Suprapubic skin (tissue), 4 donors: ENCODE results near the gene CNOT3. TPM values are rescaled to one million over a fixed set of nuclear protein-coding genes. Genes with fewer than 3 reads are reported as not detected.
"Not testable (repeated sequence)": the region's sequence is repeated elsewhere in the genome, so short reads cannot be mapped to it uniquely, and the experiment has no call there.

Source experiments
- DNase-seq, 2 donors: peaks; one replicate each; pipeline ENCODE4 v3.0.0-alpha.2; 2019; ENCODE audit warnings: low spot score in 2 of 2
- H3K27ac ChIP-seq: fragments of 200-600 bp; sonication (generic); one replicate; pipeline ENCODE4 v1.5.1; 2019
- H3K27me3 ChIP-seq: fragments of 200-600 bp; sonication (generic); one replicate; pipeline ENCODE4 v1.5.1; 2019
- H3K36me3 ChIP-seq: fragments of 200-600 bp; sonication (generic); one replicate; pipeline ENCODE4 v1.5.1; 2019
- H3K4me1 ChIP-seq: fragments of 200-600 bp; sonication (generic); one replicate; pipeline ENCODE4 v1.5.1; 2019
- H3K4me3 ChIP-seq: fragments of 200-600 bp; sonication (generic); one replicate; pipeline ENCODE4 v1.5.1; 2019; ENCODE audit warnings: mild to moderate bottlenecking
- H3K9me3 ChIP-seq: fragments of 200-600 bp; sonication (generic); one replicate; pipeline ENCODE4 v1.5.1; 2019
- EP300 ChIP-seq: sonication (generic); formaldehyde crosslinking; IDR thresholded peaks from one replicate; pipeline ENCODE4 v1.6.1; 2017; ENCODE audit warnings: antibody characterized with exemption
- POLR2A ChIP-seq, 2 donors: fragments of 450-650 bp; IDR thresholded peaks; one replicate each; pipeline ENCODE4 v1.6.1; 2017; ENCODE audit warnings: antibody characterized with exemption in 2 of 2, mild to moderate bottlenecking in 2 of 2, moderate library complexity in 2 of 2
- POLR2AphosphoS5 ChIP-seq, 3 donors: sonication (generic); formaldehyde crosslinking; IDR thresholded peaks; one replicate each; pipeline ENCODE4 v1.6.1; 2017; ENCODE audit warnings: antibody characterized with exemption in 3 of 3
- WGBS: methylation state at CpG from one replicate; pipeline ENCODE4 v1.1.5; 2018; 5-methylcytosine and 5-hydroxymethylcytosine counted together
- total RNA-seq, 4 donors: library from RNA; depleted of rRNA; stranded (reverse); fragments of >200 nt; gene quantifications; one replicate each; pipeline ENCODE4 v1.1.0, GENCODE V29; 2016
- TF ChIP-seq, protein P1 (sequence below), 2 donors: fragments of 200-600 bp in 1 of 2; fragments of 450-650 bp in 1 of 2; sonication (generic) in 1 of 2; IDR thresholded peaks; one replicate each; pipeline ENCODE4 v1.5.1; 2016 to 2019; ENCODE audit warnings: antibody characterized with exemption in 2 of 2, mild to moderate bottlenecking in 1 of 2, moderate library complexity in 1 of 2

The CNOT3 gene
- total RNA-seq, 4 donors from 2014 or later, result 27.3 to 40.7 (median 35.2) TPM

DNA sequence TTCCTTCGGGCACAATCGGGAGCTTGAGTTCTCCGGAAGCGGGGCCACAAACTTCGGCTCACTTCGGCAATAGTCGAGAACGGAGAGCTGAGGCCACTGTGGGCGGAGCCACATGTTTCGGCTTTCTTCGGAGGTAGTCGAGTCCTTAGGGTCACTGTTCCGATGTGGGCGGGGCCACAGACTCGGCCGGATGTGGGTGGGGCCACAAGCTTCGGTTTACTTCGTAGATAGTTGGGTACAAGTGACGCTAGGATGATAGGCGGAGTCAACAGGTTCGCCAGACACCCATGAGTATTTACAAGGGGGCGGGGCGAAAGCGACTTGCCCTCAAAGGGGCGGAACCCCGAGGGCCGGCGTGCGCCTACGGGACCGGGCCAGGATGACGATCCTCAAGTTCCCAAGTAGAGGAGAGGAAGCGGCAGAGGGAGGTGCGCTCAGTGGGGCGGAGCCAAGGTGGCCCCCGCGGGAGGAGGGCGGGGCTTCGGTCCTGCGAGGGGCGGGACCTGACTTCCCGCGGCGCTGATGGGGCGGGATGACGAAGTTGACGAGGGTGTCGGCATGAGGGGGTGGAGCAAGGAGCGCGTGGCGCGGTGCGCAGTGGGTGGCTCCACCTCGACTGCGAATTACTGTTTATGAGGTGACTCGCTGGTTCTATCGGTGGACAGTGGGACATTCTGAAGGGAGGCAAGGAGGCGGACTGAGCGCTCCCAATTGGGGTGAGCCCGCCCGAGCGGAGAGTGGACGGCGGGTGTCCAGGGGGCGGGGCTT lies 52.4 kb downstream of the CNOT3 start:
- TF ChIP-seq EP300 (no peak), POLR2AphosphoS5 (IDR thresholded peaks at IDR 0.05) (peak in 2 of 3 donors; percentile 75 to 78), POLR2A (IDR thresholded peaks at IDR 0.05) (peak; percentile 47 to 68)
- WGBS, result 0% methylated on average over 20 of the region's 65 CpGs
- Histone ChIP-seq H3K4me1 (peaks cover 30% of the 10 kb centered on the region), H3K27me3 (no peaks in the 10 kb centered on the region), H3K36me3 (peaks cover 24% of the 10 kb centered on the region), H3K9me3 (no peaks in the 10 kb centered on the region), H3K4me3 (peak overlapping the region; percentile 68), H3K27ac (peak overlapping the region; percentile 98)
- peak; percentile 100 for DNase-seq

DNA sequence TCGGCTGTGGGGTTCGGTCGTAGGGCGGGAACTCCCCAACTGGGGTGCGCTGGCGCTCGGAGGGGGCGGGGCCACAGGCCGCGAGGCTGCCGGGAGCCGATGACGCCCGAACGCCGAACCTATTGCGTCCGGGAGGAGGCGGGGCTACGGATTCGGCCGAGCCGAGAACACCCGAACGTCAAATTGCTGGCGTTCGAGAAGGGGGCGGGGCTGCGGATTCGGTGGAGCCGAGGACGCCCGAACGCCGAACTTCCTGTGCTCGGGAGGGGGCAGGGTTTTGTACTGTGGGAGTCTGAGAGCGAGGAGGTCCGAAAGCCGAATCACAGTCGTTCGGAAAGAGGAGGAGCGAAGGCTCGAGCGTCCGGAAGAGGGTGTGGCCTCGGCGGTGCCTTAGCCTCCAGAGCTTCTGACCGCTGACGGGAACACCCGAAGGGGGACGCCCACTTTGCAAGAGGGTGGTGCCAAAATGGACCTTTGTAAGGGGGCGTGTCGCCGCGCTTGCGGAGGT lies 53.0 kb downstream of the CNOT3 start:
- H3K4me3 ChIP-seq, result peak overlapping the region; percentile 68
- WGBS, result under 1% methylated on average over 53 of the region's 56 CpGs
- TF ChIP-seq EP300 (no peak), POLR2A (IDR thresholded peaks at IDR 0.05) (no peak), POLR2AphosphoS5 (IDR thresholded peaks at IDR 0.05) (no peak)
- TF ChIP-seq, protein P1, sequence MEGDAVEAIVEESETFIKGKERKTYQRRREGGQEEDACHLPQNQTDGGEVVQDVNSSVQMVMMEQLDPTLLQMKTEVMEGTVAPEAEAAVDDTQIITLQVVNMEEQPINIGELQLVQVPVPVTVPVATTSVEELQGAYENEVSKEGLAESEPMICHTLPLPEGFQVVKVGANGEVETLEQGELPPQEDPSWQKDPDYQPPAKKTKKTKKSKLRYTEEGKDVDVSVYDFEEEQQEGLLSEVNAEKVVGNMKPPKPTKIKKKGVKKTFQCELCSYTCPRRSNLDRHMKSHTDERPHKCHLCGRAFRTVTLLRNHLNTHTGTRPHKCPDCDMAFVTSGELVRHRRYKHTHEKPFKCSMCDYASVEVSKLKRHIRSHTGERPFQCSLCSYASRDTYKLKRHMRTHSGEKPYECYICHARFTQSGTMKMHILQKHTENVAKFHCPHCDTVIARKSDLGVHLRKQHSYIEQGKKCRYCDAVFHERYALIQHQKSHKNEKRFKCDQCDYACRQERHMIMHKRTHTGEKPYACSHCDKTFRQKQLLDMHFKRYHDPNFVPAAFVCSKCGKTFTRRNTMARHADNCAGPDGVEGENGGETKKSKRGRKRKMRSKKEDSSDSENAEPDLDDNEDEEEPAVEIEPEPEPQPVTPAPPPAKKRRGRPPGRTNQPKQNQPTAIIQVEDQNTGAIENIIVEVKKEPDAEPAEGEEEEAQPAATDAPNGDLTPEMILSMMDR (IDR thresholded peaks at IDR 0.05), result no peak
- H3K4me1 ChIP-seq, result peaks cover 30% of the 10 kb centered on the region
- H3K9me3 ChIP-seq, result no peaks in the 10 kb centered on the region
- no peaks in the 10 kb centered on the region for H3K27me3 ChIP-seq
- peak; percentile 100 for DNase-seq
- peaks cover 24% of the 10 kb centered on the region for H3K36me3 ChIP-seq
- H3K27ac ChIP-seq, result peak overlapping the region; percentile 98

- peaks cover 24% of the 10 kb centered on the region for H3K36me3 ChIP-seq
- no peaks in the 10 kb centered on the region for H3K9me3 ChIP-seq
- H3K4me3 ChIP-seq, result peak within 1 kb of the TSS; percentile 68
- peaks cover 30% of the 10 kb centered on the region for H3K4me1 ChIP-seq
- TF ChIP-seq EP300 (no peak), POLR2A (IDR thresholded peaks at IDR 0.05) (peak in 1 of 2 donors; percentile 37), POLR2AphosphoS5 (IDR thresholded peaks at IDR 0.05) (peak in 2 of 3 donors; percentile 55 to 60)
- TF ChIP-seq, protein P1 (IDR thresholded peaks at IDR 0.05), result no peak
- H3K27ac ChIP-seq, result peak within 1 kb of the TSS; percentile 98
- no peaks in the 10 kb centered on the region for H3K27me3 ChIP-seq
- DNase-seq, result peak in 1 of 2 donors; percentile 88
- WGBS, result 0% methylated on average over 19 of the region's 77 CpGs
Observed at GRCh38 chr19:54191011-54191810, 53.6 kb downstream of the CNOT3 start, which contains the start of gene TSEN34. TSS of gene TSEN34 (plus strand) at chr19:54191308. CDS start at chr19:54191365, 57 bp downstream.

DNA sequence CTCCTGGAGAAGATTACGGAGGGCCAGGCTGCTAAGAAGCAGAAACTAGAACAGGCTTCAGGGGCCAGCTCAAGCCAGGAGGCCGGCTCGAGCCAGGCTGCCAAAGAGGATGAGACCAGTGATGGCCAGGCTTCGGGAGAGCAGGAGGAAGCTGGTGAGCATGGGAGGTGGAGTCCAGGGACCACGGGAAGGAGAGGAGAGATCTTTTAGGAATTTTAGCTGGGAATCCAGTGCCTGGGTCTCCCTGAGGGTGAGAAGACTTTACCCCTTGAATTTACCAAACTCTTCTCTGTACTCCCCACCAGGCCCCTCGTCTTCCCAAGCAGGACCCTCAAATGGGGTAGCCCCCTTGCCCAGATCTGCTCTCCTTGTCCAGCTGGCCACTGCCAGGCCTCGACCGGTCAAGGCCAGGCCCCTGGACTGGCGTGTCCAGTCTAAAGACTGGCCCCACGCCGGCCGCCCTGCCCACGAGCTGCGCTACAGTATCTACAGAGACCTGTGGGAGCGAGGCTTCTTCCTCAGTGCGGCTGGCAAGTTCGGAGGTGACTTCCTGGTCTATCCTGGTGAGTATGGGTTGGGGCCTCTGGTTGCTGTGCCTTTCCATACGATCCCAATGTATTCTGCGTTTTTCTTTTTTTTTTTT lies 54.4 kb downstream of the CNOT3 start:
- H3K27me3 ChIP-seq, result no peaks in the 10 kb centered on the region
- H3K36me3 ChIP-seq, result peaks cover 18% of the 10 kb centered on the region
- H3K4me3 ChIP-seq, result peak overlapping the region; percentile 68
- 58% methylated on average over 19 of the region's 19 CpGs for WGBS
- no peak for DNase-seq
- TF ChIP-seq, protein P1 (IDR thresholded peaks at IDR 0.05), result no peak
- TF ChIP-seq POLR2A (IDR thresholded peaks at IDR 0.05) (no peak), POLR2AphosphoS5 (IDR thresholded peaks at IDR 0.05) (no peak), EP300 (no peak)
- peak overlapping the region; percentile 98 for H3K27ac ChIP-seq
- H3K4me1 ChIP-seq, result peaks cover 30% of the 10 kb centered on the region
- H3K9me3 ChIP-seq, result no peaks in the 10 kb centered on the region

GRCh38 chr19:54193011-54193410 lies 55.4 kb downstream of the CNOT3 start:
- no peak for DNase-seq
- WGBS, result 90% methylated on average over 10 of the region's 11 CpGs
- TF ChIP-seq POLR2AphosphoS5 (IDR thresholded peaks at IDR 0.05) (no peak), EP300 (no peak), POLR2A (IDR thresholded peaks at IDR 0.05) (no peak)
- TF ChIP-seq, protein P1 (IDR thresholded peaks at IDR 0.05), result no peak
- Histone ChIP-seq H3K4me3 (no peak overlapping the region), H3K4me1 (peaks cover 25% of the 10 kb centered on the region), H3K36me3 (peaks cover 16% of the 10 kb centered on the region), H3K27ac (no peak overlapping the region), H3K27me3 (no peaks in the 10 kb centered on the region), H3K9me3 (no peaks in the 10 kb centered on the region)

DNA sequence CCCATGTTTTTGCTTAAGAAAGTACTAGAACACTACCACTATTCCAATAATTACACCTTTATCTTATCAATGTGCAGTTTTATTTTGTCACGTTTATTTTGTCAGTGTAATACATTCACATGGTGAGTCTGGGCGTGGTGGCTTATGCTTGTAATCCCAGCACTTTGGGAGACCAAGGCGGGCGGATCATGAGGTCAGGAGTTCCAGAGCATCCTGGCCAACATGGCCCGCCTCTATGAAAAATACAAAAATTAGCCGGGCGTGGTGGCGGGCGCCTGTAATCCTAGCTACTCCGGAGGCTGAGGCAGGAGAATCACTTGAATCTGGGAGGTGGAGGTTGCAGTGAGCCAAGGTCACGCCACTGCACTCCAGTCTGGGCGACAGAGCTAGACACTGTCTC lies 56.9 kb downstream of the CNOT3 start:
- not testable (repeated sequence) for DNase-seq
- peaks cover 16% of the 10 kb centered on the region for H3K36me3 ChIP-seq
- 95% methylated on average over 12 of the region's 12 CpGs for WGBS

More for the DNA sequence above, 56.9 kb downstream of the CNOT3 start:
- not testable (repeated sequence) for H3K27ac ChIP-seq, H3K4me3 ChIP-seq, H3K27me3 ChIP-seq, H3K9me3 ChIP-seq
- peaks cover 12% of the 10 kb centered on the region for H3K4me1 ChIP-seq
